ENCODE results near the gene SMR3A. TPM values are rescaled to one million over a fixed set of nuclear protein-coding genes. Genes with fewer than 3 reads are reported as not detected.
A peak's percentile ranks its signal among the peaks of the same experiment; 100 is the strongest.

Gene SMR3A
- total and polyA plus RNA-seq, 4 donors: not detected

DNA sequence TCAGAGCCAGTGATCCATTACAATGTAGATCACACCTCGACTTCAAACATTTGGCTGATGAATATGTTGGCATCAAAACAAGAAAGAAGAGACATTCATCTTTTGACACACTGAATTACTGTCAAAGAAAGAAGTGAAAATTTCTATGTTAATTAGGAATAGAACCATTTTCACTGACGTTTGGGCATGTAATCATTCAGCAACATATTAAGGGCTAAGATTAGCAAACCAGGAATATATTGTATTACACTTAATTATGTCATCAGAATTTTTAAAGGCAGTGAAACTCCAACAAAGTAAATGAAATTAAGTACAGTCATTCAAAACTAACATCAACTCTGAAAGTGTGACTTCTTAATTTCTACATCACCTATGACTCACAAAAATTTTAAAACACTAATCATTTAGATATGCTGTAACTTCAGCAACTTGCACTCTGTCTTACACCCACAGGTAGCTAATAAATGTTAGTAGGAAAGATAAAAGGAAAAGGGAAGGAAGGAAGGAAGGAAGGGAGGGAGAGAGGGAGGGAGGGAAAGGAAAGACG lies 1.4 kb upstream of the SMR3A start:
- no peak for ATAC-seq (ENCODE audit: insufficient read depth, low FRiP score)
- peak in 2 of 3 donors; percentile 11 to 16 for DNase-seq
- no peaks in the 10 kb centered on the region for H3K4me1 ChIP-seq (ENCODE audit: control insufficient read depth in 5 of 5, insufficient read depth in 5 of 5, low read length in 5 of 5)
- 53 to 55% methylated on average over 3 of the region's 3 CpGs for WGBS, 2 donors
- H3K9me3 ChIP-seq (ENCODE audit: control insufficient read depth in 4 of 4, insufficient read depth in 3 of 4, low read length in 3 of 4): no peaks in the 10 kb centered on the region
- H3K36me3 ChIP-seq (ENCODE audit: control insufficient read depth in 4 of 4, insufficient read depth in 4 of 4, low read length in 4 of 4): no peaks in the 10 kb centered on the region
- TF ChIP-seq CTCF (IDR thresholded peaks at IDR 0.05; ENCODE audit: control extremely low read depth, extremely low read depth): no peak
- H3K9ac ChIP-seq (ENCODE audit: insufficient read depth in 1 of 2, low read length in 2 of 2): no peak overlapping the region
- H3K27ac ChIP-seq (ENCODE audit: low read depth in 1 of 2, low read length in 1 of 2): no peak overlapping the region
- no peaks in the 10 kb centered on the region for H3K27me3 ChIP-seq (ENCODE audit: control insufficient read depth in 3 of 3, insufficient read depth in 3 of 3, low read length in 2 of 3)
- no peak overlapping the region for H3K4me3 ChIP-seq

DNA sequence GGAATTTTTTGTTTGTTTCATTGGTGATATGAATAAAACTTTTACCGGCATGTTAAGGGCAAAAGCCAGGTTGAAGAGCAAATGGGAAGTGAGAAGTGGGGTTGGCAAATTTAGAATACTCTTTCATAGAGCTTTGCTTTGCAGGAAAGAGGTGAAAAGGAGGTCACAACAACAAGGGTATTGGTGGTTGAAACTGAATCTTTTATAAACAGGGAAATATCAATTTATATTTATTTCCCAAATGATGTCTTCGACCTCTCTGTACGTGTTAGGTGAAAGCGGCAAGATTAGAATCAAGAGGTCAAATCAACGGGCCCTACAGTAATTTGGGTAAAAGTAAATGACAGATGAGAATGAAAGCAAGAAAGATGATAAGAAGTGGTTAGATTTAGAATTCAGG lies 3.4 kb downstream of the SMR3A start:
- ATAC-seq (ENCODE audit: insufficient read depth, low FRiP score): no peak
- no peak overlapping the region for H3K27ac ChIP-seq (ENCODE audit: low read depth in 1 of 2, low read length in 1 of 2)
- TF ChIP-seq CTCF (IDR thresholded peaks at IDR 0.05; ENCODE audit: control extremely low read depth, extremely low read depth): no peak

DNA sequence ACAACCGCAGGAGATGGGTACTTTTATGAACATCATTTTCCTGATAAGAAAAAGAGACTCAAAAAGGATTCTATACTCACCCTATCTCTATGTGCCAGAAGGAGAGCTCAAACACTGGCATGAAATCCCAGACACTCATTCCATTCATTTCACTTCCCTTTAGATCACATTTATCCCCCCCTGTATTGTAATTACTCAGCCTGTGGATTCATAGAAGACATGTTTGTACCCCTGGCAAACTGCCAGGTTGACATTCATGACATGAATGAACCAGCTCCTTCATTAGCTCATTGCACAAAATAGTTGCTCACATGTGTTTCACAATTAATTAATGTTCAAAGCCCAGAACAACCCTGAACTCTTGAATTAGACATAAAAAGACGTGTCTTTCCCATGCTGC lies 4.9 kb downstream of the SMR3A start:
- Histone ChIP-seq H3K9ac (ENCODE audit: insufficient read depth in 1 of 2, low read length in 2 of 2) (no peak overlapping the region), H3K9me3 (ENCODE audit: control insufficient read depth in 4 of 4, insufficient read depth in 3 of 4, low read length in 3 of 4) (no peaks in the 10 kb centered on the region), H3K27me3 (ENCODE audit: control insufficient read depth in 3 of 3, insufficient read depth in 3 of 3, low read length in 2 of 3) (no peaks in the 10 kb centered on the region), H3K36me3 (ENCODE audit: control insufficient read depth in 4 of 4, insufficient read depth in 4 of 4, low read length in 4 of 4) (no peaks in the 10 kb centered on the region), H3K27ac (ENCODE audit: low read depth in 1 of 2, low read length in 1 of 2) (no peak overlapping the region), H3K4me1 (ENCODE audit: control insufficient read depth in 5 of 5, insufficient read depth in 5 of 5, low read length in 5 of 5) (no peaks in the 10 kb centered on the region), H3K4me3 (no peak overlapping the region)
- WGBS, 2 donors: 46 to 69% methylated on average over 2 of the region's 2 CpGs
- DNase-seq (peak in 1 of 3 donors; percentile 26), ATAC-seq (ENCODE audit: insufficient read depth, low FRiP score) (no peak)
- TF ChIP-seq CTCF (IDR thresholded peaks at IDR 0.05; ENCODE audit: control extremely low read depth, extremely low read depth): no peak

More for the DNA sequence above, 3.4 kb downstream of the SMR3A start:
- Histone ChIP-seq H3K9me3 (ENCODE audit: control insufficient read depth in 4 of 4, insufficient read depth in 3 of 4, low read length in 3 of 4) (no peaks in the 10 kb centered on the region), H3K4me3 (no peak overlapping the region), H3K27me3 (ENCODE audit: control insufficient read depth in 3 of 3, insufficient read depth in 3 of 3, low read length in 2 of 3) (no peaks in the 10 kb centered on the region), H3K9ac (ENCODE audit: insufficient read depth in 1 of 2, low read length in 2 of 2) (no peak overlapping the region), H3K4me1 (ENCODE audit: control insufficient read depth in 5 of 5, insufficient read depth in 5 of 5, low read length in 5 of 5) (no peaks in the 10 kb centered on the region), H3K36me3 (ENCODE audit: control insufficient read depth in 4 of 4, insufficient read depth in 4 of 4, low read length in 4 of 4) (no peaks in the 10 kb centered on the region)
- 83 to 90% methylated on average over 5 of the region's 5 CpGs for WGBS, 2 donors
- DNase-seq: no peak

- Histone ChIP-seq H3K9ac (ENCODE audit: insufficient read depth in 1 of 2, low read length in 2 of 2) (no peak overlapping the region), H3K4me1 (ENCODE audit: control insufficient read depth in 5 of 5, insufficient read depth in 5 of 5, low read length in 5 of 5) (no peaks in the 10 kb centered on the region), H3K9me3 (ENCODE audit: control insufficient read depth in 4 of 4, insufficient read depth in 3 of 4, low read length in 3 of 4) (no peaks in the 10 kb centered on the region), H3K4me3 (no peak overlapping the region), H3K27ac (ENCODE audit: low read depth in 1 of 2, low read length in 1 of 2) (no peak overlapping the region), H3K27me3 (ENCODE audit: control insufficient read depth in 3 of 3, insufficient read depth in 3 of 3, low read length in 2 of 3) (no peaks in the 10 kb centered on the region), H3K36me3 (ENCODE audit: control insufficient read depth in 4 of 4, insufficient read depth in 4 of 4, low read length in 4 of 4) (no peaks in the 10 kb centered on the region)
- DNase-seq (no peak), ATAC-seq (ENCODE audit: insufficient read depth, low FRiP score) (no peak)
- 87 to 96% methylated on average over 1 of the region's 1 CpG for WGBS, 2 donors
- TF ChIP-seq CTCF (IDR thresholded peaks at IDR 0.05; ENCODE audit: control extremely low read depth, extremely low read depth): no peak
Observed at GRCh38 chr4:70367813-70368212, 7.3 kb downstream of the SMR3A start.
